ENCODE data around the gene BICDL2. TPM values are rescaled to one million over a fixed set of nuclear protein-coding genes. Genes with fewer than 3 reads are reported as not detected.

BICDL2 gene
- total and polyA plus RNA-seq, 9 of the 15 experiments (the other 6 are each of a cell fraction or from before 2014, with no cell fraction given), result 0.09 to 0.28 (median 0.09) TPM; not detected in 6

DNA sequence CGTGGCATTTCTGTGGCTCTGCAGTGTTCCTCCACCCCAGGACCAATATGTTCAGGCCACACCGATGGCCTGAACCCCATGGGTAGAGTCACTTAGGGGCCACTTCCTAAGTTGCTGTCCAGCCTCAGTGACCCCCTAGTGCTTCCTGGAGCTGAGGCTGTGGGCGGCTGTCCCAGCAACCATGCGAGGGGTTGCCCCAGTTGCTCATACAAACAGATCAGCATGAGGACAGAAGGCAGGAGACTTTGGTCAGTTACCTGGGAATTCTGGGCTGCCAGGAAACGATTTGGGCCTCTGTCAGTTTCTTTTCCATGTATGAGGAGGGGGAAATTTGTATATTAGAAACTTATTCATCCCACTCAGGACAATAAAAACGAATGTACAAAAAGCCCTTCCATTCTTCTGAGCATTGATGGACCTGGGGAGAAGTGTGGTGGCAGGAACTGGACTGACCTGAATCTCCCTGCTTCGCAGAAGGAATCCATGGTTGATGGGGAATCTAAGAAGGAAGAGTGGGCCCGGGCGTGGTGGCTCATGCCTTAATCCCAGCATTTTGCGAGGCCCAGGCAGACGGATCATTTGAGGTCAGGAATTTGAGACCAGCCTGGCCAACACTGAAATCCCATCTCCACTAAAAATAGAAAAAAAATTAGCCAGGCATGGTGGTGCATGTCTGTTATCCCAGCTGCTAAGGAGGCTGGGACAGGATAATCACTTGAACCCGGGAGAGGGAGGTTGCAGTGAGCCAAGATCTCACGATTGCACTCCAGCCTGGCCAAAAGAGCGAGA lies 23.8 kb upstream of the BICDL2 start:
- in situ Hi-C loops (cut with MboI), result no loop called here
- Histone ChIP-seq H3K9ac (ENCODE audit: insufficient read depth in 1 of 2, low read depth in 2 of 2, low read length in 2 of 2) (peak overlapping the region in 1 of 2 experiments; percentile 97; a peak in 1 of 4 replicates), H3K4me3 (no peak overlapping the region)

DNA sequence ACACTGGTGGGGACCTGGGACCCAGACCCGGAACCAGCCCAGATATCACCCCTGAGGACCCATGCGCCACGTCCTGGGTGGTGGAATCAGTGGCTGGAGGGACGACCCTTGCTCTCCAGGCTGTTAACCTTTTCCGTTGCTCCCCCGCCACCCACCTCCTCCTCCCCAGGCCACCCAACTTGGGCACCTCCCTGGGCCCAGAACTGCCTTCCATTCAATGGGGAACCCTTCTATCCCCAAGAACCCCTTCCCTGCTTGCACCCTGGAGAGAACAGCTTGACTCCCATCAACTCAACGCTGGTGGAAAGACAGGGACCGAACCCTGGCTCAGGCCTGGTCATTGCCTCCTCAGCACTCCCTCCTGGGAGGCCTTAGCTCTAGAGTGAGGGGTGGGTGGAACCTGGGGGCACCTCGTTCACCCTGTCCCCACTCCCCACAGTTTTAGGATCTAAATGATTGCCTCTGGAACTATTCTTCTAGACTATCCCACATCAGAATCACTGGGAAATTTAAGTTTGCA lies 23.0 kb upstream of the BICDL2 start:
- Histone ChIP-seq H3K4me2 (ENCODE audit: insufficient read depth, low read length) (peak overlapping the region; percentile 84), H3K9me3 (replicated peaks; ENCODE audit: control insufficient read depth, insufficient read depth, low read depth, low read length) (no peaks in the 10 kb centered on the region), H3K9me1 (ENCODE audit: control insufficient read depth, insufficient read depth, low read length) (peaks cover 4% of the 10 kb centered on the region), H2AFZ (ENCODE audit: low read depth, low read length) (peak overlapping the region; percentile 97), H4K20me1 (replicated peaks; ENCODE audit: control insufficient read depth, insufficient read depth, low read length) (0 out of 2 replicates have a peak, but pooled peaks cover 3% of the 10 kb centered on the region), H3K27ac (ENCODE audit: extremely low read depth, low read depth, low read length) (peak overlapping the region; percentile 83), H3K4me1 (replicated peaks in 1 of 2; ENCODE audit: control insufficient read depth in 2 of 2, insufficient read depth in 2 of 2, low read length in 2 of 2) (peaks cover 8 to 39% of the 10 kb centered on the region in 2 experiments), H3K9ac (ENCODE audit: insufficient read depth in 1 of 2, low read depth in 2 of 2, low read length in 2 of 2) (peak overlapping the region; percentile 85 to 97; a peak in 3 of 4 replicates), H3K27me3 (ENCODE audit: control insufficient read depth in 2 of 2, insufficient read depth in 2 of 2, low read length in 2 of 2) (no peaks in the 10 kb centered on the region), H3K36me3 (ENCODE audit: control insufficient read depth, insufficient read depth, low read length) (no peaks in the 10 kb centered on the region), H3K4me3 (peak overlapping the region; percentile 93), H3K79me2 (ENCODE audit: control insufficient read depth, insufficient read depth, low read length) (peaks cover 2% of the 10 kb centered on the region; the same call in 2 of the 3 replicates)
- 25% methylated on average over 5 of the region's 9 CpGs for WGBS (ENCODE audit: insufficient coverage, low coverage, missing lambda C conversion rate)
- no peak for ATAC-seq
- FAIRE-seq, result no peak
- no peak for DNase-seq (ENCODE audit: extremely low read depth in 1 of 4, low spot score in 3 of 4)
- CTCF ChIA-PET (ENCODE audit: low intra/inter-chr PET ratio), result interaction anchor here (0.6 to 2.6 kb wide), 9 partner anchors 28 to 1194 kb away, joined by 3 to 20 read pairs (median 4); no protein-coding TSS in a partner anchor
- no TSS peak for BruUV-seq (replicated peaks)
- POLR2A ChIA-PET, result interaction anchor here (0.6 to 1.0 kb wide), 5 partner anchors 16 to 103 kb away, joined by 3 to 4 read pairs (median 3); no protein-coding TSS in a partner anchor
- in situ Hi-C loops (cut with MboI) (no loop called here), intact Hi-C loops (cut with micrococcal nuclease) (loop anchor here (1.0 to 10.0 kb wide), 4 partner anchors 28 to 115 kb away; no protein-coding TSS in a partner anchor)
- TF ChIP-seq ELF1 (tag; IDR thresholded peaks at IDR 0.05), result 0 out of 2 replicates have a peak, but pooled peaks have one; percentile 1
- TF ChIP-seq, protein P1, sequence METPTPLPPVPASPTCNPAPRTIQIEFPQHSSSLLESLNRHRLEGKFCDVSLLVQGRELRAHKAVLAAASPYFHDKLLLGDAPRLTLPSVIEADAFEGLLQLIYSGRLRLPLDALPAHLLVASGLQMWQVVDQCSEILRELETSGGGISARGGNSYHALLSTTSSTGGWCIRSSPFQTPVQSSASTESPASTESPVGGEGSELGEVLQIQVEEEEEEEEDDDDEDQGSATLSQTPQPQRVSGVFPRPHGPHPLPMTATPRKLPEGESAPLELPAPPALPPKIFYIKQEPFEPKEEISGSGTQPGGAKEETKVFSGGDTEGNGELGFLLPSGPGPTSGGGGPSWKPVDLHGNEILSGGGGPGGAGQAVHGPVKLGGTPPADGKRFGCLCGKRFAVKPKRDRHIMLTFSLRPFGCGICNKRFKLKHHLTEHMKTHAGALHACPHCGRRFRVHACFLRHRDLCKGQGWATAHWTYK (CRISPR knock-in tag; IDR thresholded peaks at IDR 0.05), result 0 out of 2 replicates have a peak, but pooled peaks have one; percentile 21
- no peak for TF ChIP-seq NR2C2 (CRISPR knock-in tag; IDR thresholded peaks at IDR 0.05)
- TF ChIP-seq NR2C2 (tag; IDR thresholded peaks at IDR 0.05), result peak; percentile 55
- TF ChIP-seq MYBL2 (IDR thresholded peaks at IDR 0.05; ENCODE audit: low read depth), result no peak
- no peak for TF ChIP-seq MYBL2 (CRISPR knock-in tag; IDR thresholded peaks at IDR 0.05; ENCODE audit: borderline replicate concordance)
- TF ChIP-seq NRF1 (conservative IDR thresholded peaks at IDR 0.05 in 1 of 2, IDR thresholded peaks at IDR 0.05 in 1 of 2), result no peak
- 0 out of 2 replicates have a peak, but pooled peaks have one; percentile 35 for TF ChIP-seq NFRKB (IDR thresholded peaks at IDR 0.05; ENCODE audit: low read depth)
- TF ChIP-seq BRCA1 (IDR thresholded peaks at IDR 0.05), result no peak
- 0 out of 2 replicates have a peak, but pooled peaks have one; percentile 18 for TF ChIP-seq BRCA1 (CRISPR knock-in tag; IDR thresholded peaks at IDR 0.05)

More for the DNA sequence above, 23.8 kb upstream of the BICDL2 start:
- 63% methylated on average over 14 of the region's 14 CpGs for WGBS (ENCODE audit: insufficient coverage, low coverage, missing lambda C conversion rate)
- 0 out of 2 replicates have a peak, but pooled peaks cover 3% of the 10 kb centered on the region for H4K20me1 ChIP-seq (replicated peaks; ENCODE audit: control insufficient read depth, insufficient read depth, low read length)
- CTCF ChIA-PET (ENCODE audit: low intra/inter-chr PET ratio), result no interaction called here
- intact Hi-C loops (cut with micrococcal nuclease), result no loop called here
- H3K9me1 ChIP-seq (ENCODE audit: control insufficient read depth, insufficient read depth, low read length), result peaks cover 4% of the 10 kb centered on the region
- BruUV-seq (replicated peaks), result no TSS peak
- H3K4me2 ChIP-seq (ENCODE audit: insufficient read depth, low read length), result no peak overlapping the region
- ATAC-seq (no peak), FAIRE-seq (no peak), DNase-seq (ENCODE audit: extremely low read depth in 1 of 4, low spot score in 3 of 4) (no peak)
- no peaks in the 10 kb centered on the region for H3K9me3 ChIP-seq (replicated peaks; ENCODE audit: control insufficient read depth, insufficient read depth, low read depth, low read length)
- TF ChIP-seq GATAD2B (IDR thresholded peaks at IDR 0.05; ENCODE audit: borderline replicate concordance), result no peak
- peaks cover 8 to 45% of the 10 kb centered on the region in 2 experiments for H3K4me1 ChIP-seq (replicated peaks in 1 of 2; ENCODE audit: control insufficient read depth in 2 of 2, insufficient read depth in 2 of 2, low read length in 2 of 2)
- peaks cover 2% of the 10 kb centered on the region; the same call in 2 of the 3 replicates for H3K79me2 ChIP-seq (ENCODE audit: control insufficient read depth, insufficient read depth, low read length)
- no peaks in the 10 kb centered on the region for H3K36me3 ChIP-seq (ENCODE audit: control insufficient read depth, insufficient read depth, low read length)
- no peak overlapping the region for H3K27ac ChIP-seq (ENCODE audit: extremely low read depth, low read depth, low read length)
- H2AFZ ChIP-seq (ENCODE audit: low read depth, low read length), result peak overlapping the region; percentile 97
- POLR2A ChIA-PET, result interaction anchor here (0.5 to 1.0 kb wide), 3 partner anchors 16 to 34 kb away, joined by 3 read pairs; no protein-coding TSS in a partner anchor
- no peaks in the 10 kb centered on the region for H3K27me3 ChIP-seq (ENCODE audit: control insufficient read depth in 2 of 2, insufficient read depth in 2 of 2, low read length in 2 of 2)

All from K562 (cell line).